ENCODE results near the gene URB2.
A peak's percentile ranks its signal among the peaks of the same experiment; 100 is the strongest.

URB2 gene

DNA sequence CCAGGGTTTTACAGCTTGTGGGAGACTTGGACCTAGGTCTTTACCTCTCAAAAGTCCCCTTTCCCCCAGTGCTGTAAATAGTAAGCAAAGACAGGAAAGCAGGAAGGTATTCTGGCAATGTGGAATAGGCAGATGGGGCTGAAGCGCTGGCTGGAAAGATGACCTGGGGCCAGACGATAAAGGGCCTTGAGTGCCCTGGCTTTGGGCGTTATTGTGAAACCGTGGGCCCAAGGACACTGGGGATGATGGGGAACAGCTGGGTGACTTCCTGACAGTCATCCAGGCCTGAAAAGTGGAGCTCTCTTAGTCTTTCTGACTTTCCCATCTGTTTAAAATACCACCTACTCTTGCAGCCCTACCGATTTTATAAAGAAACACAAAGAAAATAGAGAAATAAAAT is 16.3 kb downstream of the URB2 start:
- intact Hi-C loops (cut with DNase I): no loop called here
- DNase-seq: no peak

DNA sequence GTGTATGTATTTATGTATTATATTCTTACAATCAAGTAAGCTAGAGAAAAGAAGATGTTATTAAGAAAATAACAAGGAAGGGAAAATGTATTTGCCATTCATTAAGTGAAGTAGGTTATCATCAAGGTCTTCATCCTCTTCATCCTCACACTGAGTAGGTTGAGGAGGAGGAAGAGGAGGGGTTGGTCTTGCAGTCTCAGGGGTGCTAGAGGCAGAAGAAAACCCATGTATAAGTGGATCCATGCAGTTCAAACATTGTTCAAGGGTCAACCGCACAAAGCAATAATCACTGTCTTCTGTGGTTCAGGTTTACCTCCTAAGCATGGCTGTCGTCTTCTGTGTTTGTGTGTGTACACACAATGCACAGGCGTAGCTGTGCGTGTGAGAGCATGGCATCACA is 16.9 kb downstream of the URB2 start:
- DNase-seq: no peak
- intact Hi-C loops (cut with DNase I): no loop called here

DNA sequence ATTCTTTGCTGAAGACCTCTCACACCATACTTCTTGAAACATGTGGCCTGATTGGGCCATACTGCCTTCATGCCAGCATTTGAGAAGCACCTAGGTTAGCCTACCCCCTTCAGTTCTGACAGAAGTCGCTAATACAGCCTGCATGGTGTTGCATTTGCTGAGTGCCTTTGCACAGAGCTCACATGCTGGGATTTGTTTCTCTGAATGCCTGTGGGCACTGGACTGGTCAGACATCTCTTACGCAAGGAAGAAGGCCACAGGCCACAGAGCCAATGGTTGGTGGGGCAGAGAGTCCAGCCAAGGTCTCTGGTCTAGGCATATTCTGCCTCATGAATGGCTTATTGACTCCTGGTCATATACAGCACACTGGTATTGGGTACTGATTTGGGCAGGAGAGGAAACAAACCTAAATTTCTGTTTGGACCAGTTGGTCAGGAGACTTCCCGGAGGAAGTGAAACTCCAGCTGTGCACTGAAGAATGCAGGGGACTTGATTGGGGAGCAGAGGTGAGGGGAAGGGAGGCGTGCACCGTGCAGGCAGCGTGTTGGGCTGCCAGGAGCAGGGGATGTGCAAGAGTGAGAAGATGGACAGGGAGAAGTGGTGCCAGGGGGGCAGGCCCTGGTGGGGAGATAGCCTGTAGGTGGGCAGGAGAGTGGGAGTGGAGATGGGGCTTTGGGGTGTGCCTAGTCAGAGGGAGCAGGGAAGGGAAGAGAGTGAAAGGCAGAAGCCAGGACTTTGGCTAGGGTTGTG is 18.1 kb downstream of the URB2 start:
- intact Hi-C loops (cut with DNase I): no loop called here
- no peak for DNase-seq

DNA sequence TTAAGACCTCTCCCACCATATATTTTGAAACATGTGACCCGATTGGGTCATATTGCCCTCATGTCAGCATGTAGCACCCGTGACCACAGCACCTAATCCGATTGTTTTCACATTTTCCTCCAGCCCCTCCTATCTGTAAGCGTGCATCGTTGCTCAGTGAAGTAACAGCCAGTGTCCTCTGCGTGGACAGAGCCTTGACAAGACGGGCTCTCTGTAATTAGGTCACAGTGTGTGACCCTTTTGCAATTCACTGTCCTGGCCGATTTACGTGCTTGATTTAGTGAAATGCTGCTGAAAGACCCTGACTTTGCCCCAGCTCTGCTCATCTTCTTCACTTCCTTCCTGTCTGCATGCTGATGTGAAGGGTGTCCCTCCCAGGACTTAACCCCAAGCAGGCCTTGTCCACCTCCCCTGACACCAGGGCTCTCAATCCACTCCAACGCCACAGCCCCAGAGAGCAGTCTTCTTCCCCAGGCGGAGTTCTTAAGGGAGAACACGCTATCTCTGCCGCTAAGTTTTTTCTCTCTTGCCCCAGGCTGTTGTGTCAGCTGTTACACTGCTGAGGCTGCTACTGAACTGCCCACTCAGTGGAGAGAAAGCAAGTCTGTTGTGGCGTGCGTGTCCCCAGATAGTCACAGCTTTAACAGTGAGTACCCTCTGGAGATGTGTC is 19.4 kb downstream of the URB2 start:
- intact Hi-C loops (cut with DNase I): no loop called here
- DNase-seq: no peak

DNA sequence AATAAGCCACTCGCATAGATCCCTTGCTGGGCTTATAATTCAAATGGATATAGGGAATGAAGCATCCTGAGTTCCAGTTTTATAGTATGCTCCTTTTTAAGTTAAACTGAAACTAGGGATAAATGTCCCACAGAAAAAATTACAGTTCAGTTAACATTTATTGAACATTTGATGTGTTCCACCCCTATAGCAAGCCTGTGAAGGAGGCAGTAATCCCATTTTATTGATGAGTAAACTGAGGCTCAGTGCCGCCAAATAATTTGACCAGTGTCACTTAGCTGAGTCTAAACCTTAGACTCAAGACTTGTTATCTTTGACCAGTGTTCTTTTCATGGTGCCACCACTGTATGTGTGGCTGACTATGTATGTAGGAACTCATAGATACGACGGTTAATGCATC is 22.4 kb downstream of the URB2 start:
- intact Hi-C loops (cut with DNase I): no loop called here
- DNase-seq: no peak

DNA sequence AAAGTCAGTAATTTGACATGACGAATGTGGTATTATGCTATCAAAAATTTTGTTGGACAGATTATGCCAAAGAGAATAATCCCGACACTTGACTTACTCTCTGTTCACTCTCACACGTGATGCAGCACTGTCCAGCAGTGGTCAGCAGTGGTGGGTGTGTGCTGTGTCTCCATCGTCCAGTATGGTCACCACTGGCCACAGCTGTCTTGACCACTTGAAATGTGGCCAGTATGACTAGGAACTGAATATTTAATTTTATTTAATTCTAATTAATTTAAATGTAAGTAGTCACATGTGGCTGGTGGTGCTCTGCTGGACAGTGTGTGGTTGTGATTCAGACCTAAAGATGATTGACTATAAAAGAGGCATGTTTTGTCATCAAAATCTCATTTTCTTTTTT is 24.0 kb downstream of the URB2 start:
- no peak for DNase-seq
- intact Hi-C loops (cut with DNase I): no loop called here

DNA sequence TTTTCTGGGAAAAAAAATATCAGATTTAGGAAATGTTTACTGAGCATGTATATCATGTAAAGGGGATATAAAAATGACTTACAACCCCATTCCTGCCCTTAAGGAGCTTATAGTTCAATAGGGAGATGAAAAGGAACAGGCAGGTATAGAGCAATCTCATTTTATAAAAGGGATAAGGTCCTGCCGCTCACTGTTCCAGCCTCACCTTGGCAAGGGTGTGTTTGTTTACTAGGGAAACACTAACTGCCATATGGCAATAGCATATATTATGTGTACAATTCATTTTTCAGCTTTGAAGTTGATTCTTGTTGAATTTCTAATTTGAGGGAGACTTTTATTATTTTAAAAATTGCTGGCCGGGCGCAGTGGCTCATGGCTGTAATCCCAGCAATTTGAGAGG is 25.5 kb downstream of the URB2 start:
- intact Hi-C loops (cut with DNase I): no loop called here
- no peak for DNase-seq

DNA sequence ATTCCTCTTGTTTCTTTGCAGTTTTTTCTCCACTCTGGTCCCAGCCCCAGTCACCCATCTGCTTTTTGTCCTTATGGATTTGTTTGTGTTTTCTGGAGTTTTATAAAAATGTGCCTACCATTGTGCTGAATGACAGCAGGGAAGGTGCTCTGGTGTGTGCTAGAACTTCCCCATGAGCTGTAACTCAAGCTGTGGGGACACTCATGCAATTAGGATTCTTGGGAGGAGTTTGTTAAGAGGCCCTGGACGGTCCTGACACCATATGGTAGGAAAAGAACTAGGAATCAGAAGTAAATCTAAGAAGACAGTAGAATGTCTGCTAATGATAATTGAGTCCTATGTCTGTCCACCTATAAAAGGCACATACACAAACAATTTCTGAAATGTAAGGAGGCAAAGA is 27.4 kb downstream of the URB2 start:
- intact Hi-C loops (cut with DNase I): no loop called here
- DNase-seq: no peak

DNA sequence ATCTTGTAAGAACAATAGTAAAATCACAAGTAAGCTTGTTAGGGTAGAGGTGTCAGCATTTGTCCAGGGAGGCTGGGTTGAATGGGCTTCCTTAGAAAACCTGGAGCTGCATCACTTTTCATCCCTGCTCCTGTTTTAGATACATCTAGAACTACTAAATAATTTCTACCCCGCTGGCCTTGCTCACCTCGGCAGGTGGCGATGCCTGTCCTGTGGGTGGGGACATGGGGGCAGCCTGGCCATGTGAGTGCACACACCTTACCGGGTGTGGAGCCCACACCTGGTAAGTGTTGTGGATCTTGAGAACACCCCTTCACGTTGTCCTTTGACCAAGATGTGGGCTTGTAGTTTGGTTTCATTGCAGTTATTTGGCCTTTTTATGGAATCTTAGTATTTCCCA is 29.7 kb downstream of the URB2 start:
- DNase-seq: no peak
- intact Hi-C loops (cut with DNase I): no loop called here

DNA sequence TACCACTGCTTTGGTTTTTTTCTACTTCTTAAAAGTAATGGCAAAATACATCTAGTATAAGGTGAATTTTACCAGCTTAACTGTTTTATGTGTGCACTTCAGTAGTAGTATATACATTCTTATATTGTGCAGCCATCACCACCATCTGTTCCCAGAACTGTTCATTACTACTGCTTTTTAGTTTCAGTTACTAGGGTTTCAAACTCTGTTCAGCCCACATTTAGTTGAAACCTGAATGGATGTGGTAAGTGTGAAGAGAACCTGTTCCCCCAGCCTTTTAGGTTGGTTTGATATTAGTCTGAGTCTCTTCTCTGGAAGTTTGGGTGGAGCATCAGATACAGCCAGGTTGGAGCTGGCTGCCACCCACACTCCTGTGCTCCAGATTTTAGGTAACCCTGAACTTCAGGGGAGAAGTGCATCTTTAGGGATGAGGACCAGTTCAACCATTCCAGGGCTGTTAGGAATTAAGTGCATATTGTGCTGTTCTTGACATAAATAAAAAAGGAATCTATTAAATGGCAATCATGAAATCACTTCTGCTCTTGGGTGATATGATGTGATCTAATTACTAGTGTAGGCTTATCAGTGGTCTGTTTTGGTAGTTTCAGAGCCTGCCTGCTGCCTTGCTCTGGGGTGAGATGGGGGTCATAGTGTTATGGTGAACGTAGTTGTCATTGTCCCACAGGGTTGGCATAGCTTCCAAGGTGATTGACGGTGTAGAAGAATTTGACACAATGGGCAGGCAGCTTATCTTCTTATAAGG is 32.1 kb downstream of the URB2 start:
- DNase-seq: no peak
- intact Hi-C loops (cut with DNase I): no loop called here

DNA sequence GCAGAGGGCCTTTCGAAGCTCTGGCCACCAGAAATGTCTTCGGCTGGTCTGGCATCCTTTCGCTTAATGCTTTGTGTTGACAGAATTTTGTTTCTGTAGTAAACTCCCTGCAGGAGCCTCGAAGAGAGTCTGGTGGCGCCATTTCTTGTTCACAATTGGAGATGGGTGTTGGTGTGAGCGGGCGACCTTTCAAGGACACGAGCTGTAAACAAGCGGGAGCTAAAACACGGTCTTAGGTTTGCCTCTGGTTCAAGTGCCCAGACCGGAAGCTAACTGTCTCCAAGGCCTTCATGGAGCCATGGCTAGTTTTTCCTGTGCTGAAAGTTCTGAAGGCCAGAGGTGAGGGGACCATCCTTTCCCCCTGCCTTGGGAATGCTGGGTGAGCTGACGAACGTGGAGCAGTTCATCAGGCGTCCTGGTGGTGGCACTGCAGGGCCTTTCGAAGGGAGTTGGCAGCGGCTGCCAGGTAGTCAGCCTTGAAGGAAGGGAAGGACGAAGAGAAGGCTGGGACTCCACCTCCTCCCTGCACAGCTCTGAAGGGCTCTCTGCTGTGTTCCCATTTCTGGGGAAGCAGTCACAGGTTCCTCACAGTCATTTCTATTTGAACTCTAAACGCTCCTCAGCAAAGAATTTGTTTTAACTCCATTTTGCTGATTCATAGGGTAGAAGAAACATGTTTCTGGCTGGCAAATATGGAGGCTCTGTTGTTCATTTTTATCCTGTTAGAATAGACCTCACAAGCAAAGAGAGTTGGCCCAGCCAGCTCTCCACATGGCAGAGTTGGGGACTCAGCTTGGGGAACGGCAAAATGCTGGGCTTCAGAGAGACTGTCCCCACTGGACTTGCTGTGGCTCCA is 35.2 kb downstream of the URB2 start:
- DNase-seq: peak; percentile 73 to 98 (median 88)
- intact Hi-C loops (cut with DNase I): loop anchor here (2.0 to 10.0 kb wide), 5 partner anchors 194 to 650 kb away; partner anchors contain the start of gene GALNT2

DNA sequence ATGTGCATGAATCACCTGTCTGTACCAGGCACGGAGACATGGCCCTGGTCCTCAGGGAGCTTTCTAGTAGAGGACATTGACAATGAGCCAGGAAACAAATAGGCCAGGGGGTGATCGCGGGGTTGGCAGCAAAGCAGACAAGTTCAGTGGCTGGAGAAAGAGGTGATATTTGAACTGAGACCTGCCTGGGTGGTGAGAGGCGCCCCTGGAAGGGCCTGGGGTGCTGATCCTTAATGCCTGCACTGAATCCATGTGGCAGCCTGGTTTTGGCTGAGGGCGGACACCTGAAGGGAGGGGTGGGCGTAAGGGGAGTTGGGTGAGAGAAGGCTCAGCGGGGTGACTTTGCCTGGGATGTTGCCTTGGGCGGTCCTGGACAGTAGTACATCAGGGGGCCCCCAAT is 35.9 kb downstream of the URB2 start:
- intact Hi-C loops (cut with DNase I): loop anchor here (2.0 to 10.0 kb wide), 5 partner anchors 193 to 649 kb away; partner anchors contain the start of gene GALNT2
- DNase-seq: no peak

DNA sequence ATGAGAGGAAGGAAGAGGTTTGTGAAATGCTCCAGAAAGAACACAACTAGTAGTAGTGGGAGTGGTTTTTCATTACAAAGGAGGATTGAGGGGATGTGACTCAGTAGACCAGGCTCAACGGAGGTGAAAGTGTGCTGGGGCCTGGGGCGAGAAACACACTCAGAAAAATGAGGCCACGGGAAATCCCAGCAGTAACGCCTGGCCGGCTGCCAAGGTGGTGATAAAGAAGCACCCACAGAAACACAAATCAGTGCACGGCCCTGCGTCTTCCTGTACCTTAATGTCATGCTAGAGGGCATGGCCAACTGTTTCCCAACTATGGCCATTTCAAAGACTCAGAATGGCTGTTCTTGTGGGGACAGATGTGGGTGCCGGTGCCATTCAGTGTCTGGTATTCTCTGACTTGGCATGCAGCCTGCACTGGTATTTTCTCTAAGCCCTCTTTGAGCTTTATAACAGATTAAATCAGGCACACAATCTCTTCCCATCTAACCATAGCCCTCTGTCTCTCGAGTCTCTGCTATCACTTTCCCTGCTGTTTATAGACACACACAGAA is 38.2 kb downstream of the URB2 start:
- intact Hi-C loops (cut with DNase I): loop anchor here (5.0 to 10.0 kb wide), 3 partner anchors 191 to 423 kb away; partner anchors contain the start of gene GALNT2
- DNase-seq: peak in 2 of 10 donors; percentile 43 to 54

DNA sequence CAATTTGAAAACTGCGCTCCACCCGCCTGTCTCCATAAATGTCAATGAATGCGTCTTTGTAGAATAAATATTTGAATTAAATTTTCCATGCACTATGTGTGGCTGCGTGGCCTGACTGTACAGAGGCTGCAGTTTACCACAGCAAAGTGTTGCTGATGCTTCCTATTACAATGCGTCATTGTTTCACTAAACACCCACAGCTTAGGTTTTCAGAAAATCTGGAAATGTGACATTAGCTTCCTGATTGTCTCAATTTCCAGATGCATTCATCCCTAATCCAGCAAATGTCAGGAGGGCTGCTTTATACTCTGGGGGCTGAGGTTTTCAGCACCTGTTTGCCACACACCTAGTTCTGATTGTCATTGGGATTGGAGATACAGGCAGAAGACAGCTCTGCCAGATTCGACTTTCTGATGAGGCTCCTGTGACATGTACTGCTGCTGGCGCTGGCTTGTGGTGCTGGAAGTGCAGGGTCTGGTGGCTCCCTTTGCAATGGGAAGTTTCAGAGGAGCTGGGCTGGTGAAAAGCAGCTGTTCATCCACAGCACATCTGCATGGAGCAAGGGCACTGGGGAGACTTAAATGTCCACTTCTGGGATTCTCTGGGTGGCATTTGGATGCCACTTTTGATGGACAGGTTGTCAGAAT is 40.0 kb downstream of the URB2 start:
- DNase-seq: peak in 1 of 10 donors; percentile 32
- intact Hi-C loops (cut with DNase I): loop anchor here (10.0 kb wide), 1 partner anchor 189 kb away; no protein-coding TSS in a partner anchor

DNA sequence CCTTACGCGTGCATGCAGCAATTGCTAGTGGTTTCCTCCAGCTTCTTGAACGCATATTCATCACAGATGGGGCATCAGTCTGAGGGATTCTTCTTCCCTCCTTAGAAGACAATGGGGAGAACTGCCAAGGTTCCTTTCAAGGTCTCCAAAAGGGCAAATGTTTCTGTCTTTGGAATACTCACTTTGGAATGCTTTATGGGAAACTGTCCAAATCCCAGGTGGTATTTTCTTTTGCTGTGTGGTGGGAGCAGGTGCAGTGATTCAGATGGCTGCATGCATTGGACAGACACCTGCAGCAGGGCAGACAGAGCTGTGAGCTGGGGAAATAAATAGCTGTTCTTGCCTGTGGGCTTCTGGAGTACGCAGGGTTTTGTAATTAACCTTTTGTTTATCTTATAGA is 40.5 kb downstream of the URB2 start:
- intact Hi-C loops (cut with DNase I): loop anchor here (10.0 kb wide), 1 partner anchor 188 kb away; no protein-coding TSS in a partner anchor
- DNase-seq: no peak

DNA sequence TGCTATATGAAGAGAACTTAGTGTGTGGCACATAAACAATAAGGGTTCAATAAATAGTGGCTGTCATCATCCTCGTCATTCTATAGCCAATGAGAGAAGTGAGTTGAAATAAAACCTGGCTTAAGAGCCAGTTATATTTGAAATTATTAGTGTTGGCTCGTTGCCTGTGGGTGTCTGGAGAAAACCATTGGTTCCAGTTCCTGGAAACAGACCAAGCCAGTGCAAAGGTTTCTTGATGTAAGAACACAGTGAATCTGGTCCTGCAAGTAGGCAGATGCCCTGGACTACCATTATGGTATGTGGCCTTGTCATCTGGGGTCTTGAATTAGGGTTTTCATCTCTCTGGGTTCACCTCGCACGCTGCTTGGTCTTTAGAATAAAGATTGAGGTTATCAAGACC is 43.3 kb downstream of the URB2 start:
- intact Hi-C loops (cut with DNase I): loop anchor here (10.0 kb wide), 1 partner anchor 185 kb away; no protein-coding TSS in a partner anchor
- DNase-seq: no peak

DNA sequence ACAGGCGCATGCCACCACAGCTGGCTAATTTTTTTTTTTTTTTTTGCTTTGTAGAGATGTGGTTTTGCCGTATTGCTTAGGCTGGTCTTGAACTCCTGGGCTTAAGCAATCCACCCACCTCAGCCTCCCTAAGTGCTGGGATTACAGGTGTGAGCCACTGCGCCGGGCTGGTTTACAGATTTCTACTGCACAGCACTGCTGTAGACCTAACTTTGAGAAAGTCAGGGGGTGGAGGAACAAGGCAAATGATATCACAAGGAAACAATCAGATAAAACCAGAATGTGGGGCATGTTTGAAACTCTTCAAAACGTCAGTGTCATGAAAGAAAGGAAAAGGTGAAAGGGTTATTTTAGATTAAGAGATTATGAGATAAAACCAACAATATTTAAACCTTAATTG is 45.3 kb downstream of the URB2 start:
- intact Hi-C loops (cut with DNase I): no loop called here
- DNase-seq: no peak

DNA sequence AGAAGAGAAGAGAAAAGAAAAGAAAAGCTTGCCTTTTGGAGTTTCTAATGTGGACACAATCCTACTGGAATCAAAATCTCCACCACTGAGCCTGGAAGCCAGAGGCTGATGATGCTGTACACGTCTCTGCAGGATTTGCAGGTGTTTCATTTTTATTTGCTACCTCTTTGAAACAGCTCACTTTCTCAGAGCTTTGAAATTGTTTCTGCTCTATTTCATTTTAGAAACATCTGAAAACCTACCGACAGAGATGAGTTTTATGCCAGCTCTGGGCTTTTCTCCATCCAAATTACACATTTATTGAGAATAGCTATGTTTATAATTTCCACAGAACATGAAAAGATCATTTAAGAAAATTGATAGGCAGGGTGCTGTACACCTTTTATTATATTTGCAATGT is 46.2 kb downstream of the URB2 start:
- intact Hi-C loops (cut with DNase I): no loop called here
- DNase-seq: no peak

DNA sequence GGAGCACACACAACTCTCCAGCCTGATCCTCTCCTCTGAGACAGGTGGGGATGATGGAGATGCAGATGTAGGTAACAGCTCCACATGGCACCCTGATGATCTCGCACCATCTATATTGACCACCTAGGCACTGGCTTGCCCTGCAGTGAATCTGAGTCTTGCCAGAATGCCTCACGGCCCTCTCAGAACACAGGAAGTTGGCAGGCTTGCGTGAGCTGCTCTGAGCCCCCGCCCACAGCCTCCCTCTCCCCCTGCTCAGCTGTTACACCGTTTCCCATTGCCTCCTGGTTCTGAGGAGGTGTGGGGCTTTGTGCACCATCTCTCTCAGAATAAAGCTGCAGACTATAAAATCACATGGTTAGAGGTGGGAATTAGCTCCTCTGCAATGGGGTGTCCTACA is 48.0 kb downstream of the URB2 start:
- DNase-seq: no peak
- intact Hi-C loops (cut with DNase I): loop anchor here (2.0 kb wide), 1 partner anchor 17 kb away; no protein-coding TSS in a partner anchor

Measured in posterior cingulate gyrus (tissue), 11 donors.